SKM-1 treated with dmso at 0.1 percent for 144 hours (cell line): ENCODE results near the gene NALF2.
A peak's percentile ranks its signal among the peaks of the same experiment; 100 is the strongest.

Experiments
- DNase-seq: peaks from one replicate; lab custom pipeline; 2025; ENCODE audit not compliant: unreplicated experiment; lab: John Stamatoyannopoulos, UW

The NALF2 gene

DNA sequence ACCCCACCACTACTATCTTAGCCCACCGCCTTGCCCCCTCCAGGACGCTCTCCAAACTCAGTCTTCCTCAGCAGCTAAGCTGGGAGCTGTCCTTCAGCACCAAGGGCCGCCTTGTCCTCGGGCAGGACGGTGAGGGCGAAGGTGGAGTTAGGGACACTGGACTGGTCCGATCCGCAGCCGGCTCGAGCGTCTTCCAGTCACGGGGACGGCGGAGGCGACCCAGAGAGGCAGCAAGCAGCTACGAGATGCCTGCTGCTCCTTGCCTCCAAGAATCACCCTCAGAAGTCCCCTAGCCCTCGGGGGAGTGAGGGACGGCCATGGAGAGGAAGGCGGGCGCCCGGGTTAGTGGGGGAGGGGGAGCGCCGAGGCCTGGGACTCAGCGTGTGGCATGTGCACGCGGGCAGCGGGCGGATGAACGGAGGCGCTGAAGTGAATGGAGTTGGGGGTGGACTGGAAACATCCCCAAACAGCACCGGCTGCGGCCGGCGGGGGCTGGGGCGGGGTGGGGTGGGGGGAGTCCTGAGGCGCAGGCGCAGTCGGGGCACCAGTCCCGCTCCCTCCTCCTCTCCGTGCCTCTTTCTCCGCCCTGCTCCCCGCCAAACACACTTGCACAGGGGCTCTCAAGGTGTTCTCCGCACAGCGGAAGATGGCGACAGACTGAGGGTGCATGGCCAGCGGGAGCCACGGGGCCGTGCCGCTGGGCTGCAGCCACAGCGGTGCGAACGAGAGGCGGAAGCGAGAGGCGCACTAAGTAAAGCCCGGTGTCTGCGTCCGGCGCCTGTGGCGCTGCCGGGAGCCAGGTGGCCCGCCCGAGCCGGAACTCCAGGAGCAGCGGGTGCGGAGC, at the start of gene NALF2:
NALF2 (plus strand) TSS at position 545 of the 844 bp plus-strand sequence. CDS start 957 bp downstream, outside the sequence.
- DNase-seq, result peak; percentile 47

GRCh38 chrX:69457756-69458155, 46.4 kb upstream of the NALF2 start:
- DNase-seq, result no peak

GRCh38 chrX:69466546-69466945, 37.6 kb upstream of the NALF2 start:
- no peak for DNase-seq

DNA sequence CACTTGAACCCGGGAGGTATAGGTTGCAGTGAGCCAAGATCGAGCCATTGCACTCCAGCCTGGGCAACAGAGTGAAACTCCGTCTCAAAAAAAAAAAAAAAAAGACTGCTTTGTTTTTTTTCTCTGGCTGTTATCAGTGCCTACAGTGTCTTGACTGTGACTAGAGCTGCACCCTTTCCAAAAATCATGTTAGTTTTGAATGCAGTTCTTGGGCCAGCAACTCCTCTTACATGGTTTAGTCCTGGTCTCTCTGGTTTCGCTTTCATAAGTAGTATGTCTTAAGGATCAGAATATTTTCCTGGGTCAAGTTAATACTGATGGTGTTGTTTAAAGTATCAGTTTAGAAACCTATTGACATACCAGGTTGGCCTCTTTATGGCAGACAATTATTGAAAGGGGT, 34.2 kb upstream of the NALF2 start:
- DNase-seq, result no peak

DNA sequence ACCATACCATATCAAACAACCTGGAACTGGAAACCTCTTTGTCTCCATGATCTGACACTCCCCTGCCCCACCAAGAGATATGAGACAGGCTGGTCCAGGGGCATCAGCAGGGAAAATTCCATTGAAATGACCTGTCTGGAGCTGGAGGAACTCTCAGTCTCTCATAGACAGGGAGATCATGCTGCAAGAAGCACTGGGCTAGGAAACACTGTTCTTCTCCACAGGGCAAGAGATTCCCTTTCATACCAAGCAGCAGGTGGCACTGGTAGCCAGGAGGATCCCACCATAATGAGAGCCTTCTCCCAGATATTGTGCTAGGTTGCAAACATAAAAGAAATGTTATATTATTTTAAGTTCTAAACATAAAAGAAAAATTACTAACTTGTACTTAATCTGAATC, 14.5 kb upstream of the NALF2 start:
- DNase-seq, result no peak

DNA sequence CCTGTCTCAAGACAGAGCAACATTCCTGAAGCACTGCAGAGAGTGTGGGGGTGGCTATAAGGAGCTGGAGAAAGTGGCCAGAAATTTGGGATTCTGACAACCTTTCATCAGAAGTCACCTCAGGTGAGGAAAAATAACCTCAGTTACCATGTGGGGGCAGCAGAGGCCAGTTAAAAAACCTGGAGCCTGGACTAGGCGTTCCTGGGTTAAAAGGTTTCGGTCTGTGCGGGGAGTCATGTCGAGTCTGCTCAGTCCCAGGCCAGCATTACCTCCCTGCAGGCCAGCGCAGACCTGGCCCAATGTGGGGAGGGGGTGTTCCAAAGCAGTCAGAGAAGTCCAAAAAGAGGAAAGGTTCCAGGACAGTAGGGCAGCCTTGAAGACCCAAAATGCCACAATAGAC, 10.9 kb upstream of the NALF2 start:
- DNase-seq, result no peak

DNA sequence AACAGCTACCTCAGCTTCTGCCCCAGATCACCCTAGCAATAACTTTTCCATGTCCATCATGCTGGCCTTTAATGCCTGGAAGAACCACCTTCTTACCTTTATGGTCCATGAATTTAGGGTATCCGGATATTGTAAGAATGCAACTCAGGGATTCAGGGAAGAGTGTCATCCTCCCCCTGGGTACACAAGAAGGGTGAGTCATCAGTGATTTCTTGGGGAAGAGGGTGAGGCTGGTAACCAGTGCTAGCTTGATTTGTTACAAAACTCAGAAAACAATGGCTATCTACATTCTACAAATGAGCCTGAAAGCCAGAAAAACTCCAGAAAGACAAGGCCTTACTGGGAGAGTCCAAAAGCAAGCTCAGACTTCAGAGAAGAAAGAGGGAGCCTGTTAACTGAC, 10.4 kb upstream of the NALF2 start:
- DNase-seq, result no peak

DNA sequence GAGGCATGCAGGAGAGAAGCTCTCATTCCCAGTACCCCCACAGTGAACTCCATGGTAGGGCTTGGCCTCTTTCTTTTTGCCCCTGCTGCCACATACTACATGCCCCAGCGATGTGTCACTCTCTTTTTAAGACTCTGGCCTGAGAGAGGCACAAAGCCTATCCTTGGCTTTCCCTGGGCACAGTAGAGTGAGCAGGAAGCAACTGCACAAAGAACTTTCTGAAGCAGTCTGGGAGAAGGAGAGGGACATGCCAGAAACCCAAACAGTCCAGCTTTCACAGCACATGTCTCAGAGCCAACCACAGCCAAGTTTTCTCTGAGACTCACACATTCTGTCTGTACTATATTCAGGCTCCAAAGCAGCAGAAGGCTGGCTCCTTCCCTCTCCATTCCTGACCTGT, 7.9 kb upstream of the NALF2 start:
- DNase-seq, result no peak

DNA sequence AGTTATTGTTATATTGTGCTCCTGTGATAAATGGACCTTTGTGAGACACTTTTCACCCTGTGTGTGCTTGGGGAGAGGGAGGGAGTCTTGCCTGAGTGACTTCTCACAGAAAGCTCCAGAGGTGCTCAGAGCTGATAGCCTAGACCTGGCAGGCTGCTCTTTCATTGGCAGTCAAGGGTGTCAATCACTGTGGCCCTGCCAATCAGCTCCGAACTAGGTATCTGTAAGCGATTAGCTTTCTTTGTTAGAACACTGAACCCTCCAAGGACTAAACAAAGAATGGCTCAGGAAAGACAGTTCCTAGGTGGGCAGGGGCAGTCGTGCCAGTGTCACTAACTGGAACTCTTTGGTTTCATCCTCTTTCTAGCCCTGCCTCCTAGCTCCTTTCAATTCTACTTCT, 2.7 kb upstream of the NALF2 start:
- DNase-seq, result no peak

GRCh38 chrX:69503228-69503781, 821 bp upstream of the NALF2 start:
- peak; percentile 40 for DNase-seq

DNA sequence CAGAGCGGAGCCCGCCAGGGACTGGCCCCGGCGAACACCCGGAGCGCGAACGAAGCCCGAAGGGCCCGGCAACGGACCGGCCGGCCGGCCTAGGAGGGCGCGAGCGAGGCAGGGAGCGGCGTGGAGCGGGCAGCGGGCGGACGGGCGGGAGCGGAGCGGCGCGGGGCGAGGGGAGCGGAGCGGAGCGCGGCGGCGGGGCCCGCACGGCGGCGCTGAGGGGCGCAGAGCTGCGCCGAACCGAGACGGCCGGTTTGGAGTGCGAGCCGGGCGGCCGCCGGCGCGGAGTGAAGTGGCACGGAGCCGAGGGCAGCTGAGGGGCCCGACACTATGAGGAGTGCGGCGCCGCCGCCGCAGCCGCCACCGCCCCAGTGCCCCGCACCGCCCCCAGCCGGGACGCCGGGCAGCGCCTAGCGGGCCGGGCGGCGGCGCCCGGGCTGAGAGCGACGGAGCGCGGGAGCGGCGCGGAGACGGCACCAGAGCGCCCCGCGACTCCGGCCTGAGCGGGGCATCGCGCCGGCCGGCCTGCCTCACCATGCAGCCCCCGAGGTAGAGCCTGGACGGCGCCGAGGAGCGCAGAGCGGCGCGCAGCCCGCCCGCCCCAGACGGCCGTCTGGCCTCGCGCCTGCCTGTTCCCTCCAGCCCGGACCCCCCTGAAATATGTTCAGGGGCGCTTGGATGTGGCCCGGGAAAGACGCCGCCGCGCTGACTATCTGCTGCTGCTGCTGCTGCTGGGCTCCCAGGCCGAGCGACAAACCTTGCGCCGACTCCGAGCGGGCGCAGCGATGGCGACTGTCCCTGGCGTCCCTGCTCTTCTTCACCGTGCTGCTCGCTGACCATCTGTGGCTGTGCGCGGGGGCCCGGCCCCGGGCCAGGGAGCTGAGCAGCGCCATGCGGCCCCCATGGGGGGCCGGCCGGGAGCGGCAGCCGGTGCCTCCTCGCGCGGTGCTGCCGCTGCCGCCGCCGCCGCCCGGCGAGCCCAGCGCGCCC, 793 bp downstream of the NALF2 start:
- no peak for DNase-seq

- no peak for DNase-seq
Measured at GRCh38 chrX:69505772-69506616, 1.9 kb downstream of the NALF2 start.

- no peak for DNase-seq
Measured at GRCh38 chrX:69506617-69507499, 2.7 kb downstream of the NALF2 start.

GRCh38 chrX:69507500-69507789, 3.3 kb downstream of the NALF2 start:
- no peak for DNase-seq

- DNase-seq, result no peak
Measured at GRCh38 chrX:69508610-69509009, 4.5 kb downstream of the NALF2 start.

- DNase-seq, result no peak
Measured at GRCh38 chrX:69510137-69510715, 6.1 kb downstream of the NALF2 start.

DNA sequence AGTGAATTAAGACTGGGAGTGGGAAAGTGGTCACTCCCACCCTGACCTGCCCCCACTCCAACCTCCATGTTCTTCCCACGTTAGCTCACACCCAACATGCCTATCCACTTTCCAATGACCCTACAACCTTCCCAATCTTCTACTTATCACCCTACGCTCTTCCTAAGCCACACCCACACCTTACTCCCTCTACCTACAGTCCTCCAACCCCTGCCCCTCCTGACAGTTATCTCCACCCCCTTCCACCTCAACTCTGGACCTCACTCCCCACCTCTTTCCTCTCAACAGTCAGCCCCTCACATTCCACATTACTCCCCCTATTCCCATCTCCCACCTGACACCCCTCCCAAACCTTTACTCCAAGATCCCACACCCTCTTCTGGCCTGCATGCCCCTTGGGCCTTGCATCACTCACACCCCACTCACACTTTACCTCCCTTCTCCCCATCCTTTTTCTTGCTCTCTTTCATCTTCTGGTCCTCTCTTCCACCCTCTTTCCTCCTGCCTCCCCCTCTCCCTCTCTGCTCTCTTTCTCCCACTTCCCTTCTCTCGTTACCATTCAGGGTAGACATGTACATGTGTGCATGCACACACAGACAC, 6.9 kb downstream of the NALF2 start:
- no peak for DNase-seq

GRCh38 chrX:69522052-69522451, 17.9 kb downstream of the NALF2 start:
- DNase-seq, result peak; percentile 18

DNA sequence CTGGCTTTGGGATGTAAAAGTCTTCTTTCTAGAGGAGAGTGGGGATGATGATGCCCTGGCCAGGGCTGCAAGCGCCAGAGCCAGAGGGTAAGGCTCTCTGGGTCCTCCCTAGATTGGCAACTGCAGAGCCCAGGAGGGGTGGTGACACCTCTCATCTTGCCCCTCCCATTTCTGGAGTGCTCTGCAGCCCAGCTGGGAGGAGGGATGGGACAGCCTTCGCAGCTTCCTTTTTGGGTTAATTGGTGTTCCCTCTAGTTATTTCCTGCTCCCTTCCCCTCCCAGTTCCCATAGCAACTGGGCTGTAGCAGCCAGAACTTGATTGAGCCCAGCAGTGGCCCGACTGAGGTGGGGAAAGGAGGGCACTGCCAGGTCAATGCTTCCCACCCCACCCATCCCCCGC, 19.2 kb downstream of the NALF2 start:
- peak; percentile 32 for DNase-seq
